SK-N-SH (cell line): ENCODE data around the gene SHROOM2.

Source experiments
- CHD2 ChIP-seq: fragments of 150-350 bp; IDR thresholded peaks from 2 replicates; pipeline ENCODE4 v1.6.1; 2018; ENCODE audit warnings: low read length; ENCODE audit not compliant: partially characterized antibody
- CTCF ChIP-seq: fragments of 200-600 bp; sonication (generic); IDR thresholded peaks from 2 replicates; pipeline ENCODE4 v1.6.1; 2017; ENCODE audit warnings: antibody characterized with exemption, mild to moderate bottlenecking, moderate library complexity
- EP300 ChIP-seq, 2 experiments: IDR thresholded peaks; 2 replicates each; pipeline versions ENCODE4 v1.4.0 to v1.6.1; 2012; ENCODE audit warnings: borderline replicate concordance in 1 of 2, low read depth in 1 of 2, low read length in 1 of 2
- EZH2phosphoT487 ChIP-seq: fragments of 200-600 bp; sonication (generic); IDR thresholded peaks from 2 replicates; pipeline ENCODE4 v1.6.1; 2017; ENCODE audit warnings: low read depth, mixed run types, mild to moderate bottlenecking, antibody characterized with exemption, moderate library complexity, borderline replicate concordance
- FOXJ3 ChIP-seq: sonication (generic); formaldehyde crosslinking; IDR thresholded peaks from 2 replicates; pipeline ENCODE4 v1.5.1; 2020; ENCODE audit warnings: mild to moderate bottlenecking, missing genetic modification reagents
- JUND ChIP-seq: IDR thresholded peaks from 2 replicates; pipeline ENCODE4 v1.4.0; 2012
- MXI1 ChIP-seq: IDR thresholded peaks from 2 replicates; pipeline ENCODE4 v1.6.1; 2012; ENCODE audit warnings: mild to moderate bottlenecking, low read depth, low read length, improper control_type of control experiment
- NRF1 ChIP-seq: IDR thresholded peaks from 2 replicates; pipeline ENCODE4 v1.6.1; 2012; ENCODE audit warnings: low read depth, mild to moderate bottlenecking, low read length
- POLR2AphosphoS5 ChIP-seq: IDR thresholded peaks from 2 replicates; pipeline ENCODE4 v1.6.1; 2012; ENCODE audit warnings: low read depth, low read length
- RAD21 ChIP-seq: IDR thresholded peaks from 2 replicates; pipeline ENCODE4 v1.6.1; 2012; ENCODE audit warnings: mild to moderate bottlenecking, low read length
- RXRA ChIP-seq: IDR thresholded peaks from 2 replicates; pipeline ENCODE4 v1.4.0; 2012; ENCODE audit warnings: low read depth, mild to moderate bottlenecking, borderline replicate concordance
- SIN3A ChIP-seq: IDR thresholded peaks from 2 replicates; pipeline ENCODE4 v1.6.1; 2012; ENCODE audit warnings: low read depth, mild to moderate bottlenecking, low read length, moderate library complexity, borderline replicate concordance
- TAF1 ChIP-seq: IDR thresholded peaks from 2 replicates; pipeline ENCODE4 v1.6.1; 2012; ENCODE audit warnings: low read depth, mild to moderate bottlenecking, low read length, moderate library complexity, borderline replicate concordance
- USF1 ChIP-seq: IDR thresholded peaks from 2 replicates; pipeline ENCODE4 v1.4.0; 2012; ENCODE audit warnings: low read depth, borderline replicate concordance

- no peak for TF ChIP-seq CTCF
- no peak for TF ChIP-seq POLR2AphosphoS5
- no peak for TF ChIP-seq SIN3A
- no peak for TF ChIP-seq CHD2
- TF ChIP-seq JUND = no peak
- no peak for TF ChIP-seq EZH2phosphoT487
- TF ChIP-seq EP300 (IDR thresholded peaks at IDR 0.05; ENCODE audit: borderline replicate concordance in 1 of 2, low read depth in 1 of 2, low read length in 1 of 2) = no peak
- TF ChIP-seq MXI1 = no peak
- TF ChIP-seq RAD21 = no peak
- TF ChIP-seq TAF1 = no peak
- no peak for TF ChIP-seq RXRA
- no peak for TF ChIP-seq NRF1
- no peak for TF ChIP-seq USF1
- TF ChIP-seq FOXJ3 = no peak
Observed at GRCh38 chrX:9938516-9938915, 152.3 kb downstream of the SHROOM2 start.
